ENCODE measurements around the gene TSPAN9. TPM values are rescaled to one million over a fixed set of nuclear protein-coding genes. Genes with fewer than 3 reads are reported as not detected.

TSPAN9 gene
- total and polyA plus RNA-seq, 4 donors: 17.4 to 62.9 (median 34.2) TPM

DNA sequence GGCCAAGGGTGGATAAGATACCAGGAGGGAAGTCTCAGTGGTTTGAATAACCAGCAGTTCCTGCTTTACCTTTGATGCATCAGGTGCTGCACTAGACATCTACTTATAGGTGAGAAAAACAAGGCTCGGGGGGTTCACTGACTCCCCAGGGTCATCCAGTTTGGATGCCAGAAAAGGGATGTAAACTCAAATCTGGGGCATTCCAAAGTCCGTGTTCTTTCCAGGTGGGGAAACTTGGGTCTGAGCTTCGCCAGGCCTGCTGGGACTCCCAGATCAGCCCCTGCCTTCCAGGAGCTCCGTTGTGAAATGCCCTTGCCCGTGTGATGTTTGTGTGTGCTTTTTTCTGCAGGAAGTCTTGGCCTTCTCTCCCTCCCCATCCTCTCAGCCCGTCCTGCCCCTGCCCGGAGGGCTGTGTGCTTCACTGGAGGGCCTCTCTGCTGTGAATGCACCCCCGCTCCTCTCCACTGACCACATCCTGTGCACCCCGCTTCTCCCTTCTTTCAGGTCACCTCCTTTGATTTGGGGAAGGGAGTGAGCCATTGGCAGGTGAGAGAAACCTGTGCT is 42.1 kb downstream of the TSPAN9 start:
- no peaks in the 10 kb centered on the region for H3K27me3 ChIP-seq (ENCODE audit: control insufficient read depth in 4 of 4, insufficient read depth in 4 of 4, low read length in 3 of 4)
- H3K27ac ChIP-seq (ENCODE audit: low read depth in 1 of 2, low read length in 2 of 2): peak overlapping the region; percentile 66 to 84
- peaks cover 0 to 3% (median 0%) of the 10 kb centered on the region in 4 donors for H3K36me3 ChIP-seq (ENCODE audit: control insufficient read depth in 4 of 4, insufficient read depth in 3 of 4, low read depth in 1 of 4, low read length in 3 of 4)
- TF ChIP-seq, protein P1, sequence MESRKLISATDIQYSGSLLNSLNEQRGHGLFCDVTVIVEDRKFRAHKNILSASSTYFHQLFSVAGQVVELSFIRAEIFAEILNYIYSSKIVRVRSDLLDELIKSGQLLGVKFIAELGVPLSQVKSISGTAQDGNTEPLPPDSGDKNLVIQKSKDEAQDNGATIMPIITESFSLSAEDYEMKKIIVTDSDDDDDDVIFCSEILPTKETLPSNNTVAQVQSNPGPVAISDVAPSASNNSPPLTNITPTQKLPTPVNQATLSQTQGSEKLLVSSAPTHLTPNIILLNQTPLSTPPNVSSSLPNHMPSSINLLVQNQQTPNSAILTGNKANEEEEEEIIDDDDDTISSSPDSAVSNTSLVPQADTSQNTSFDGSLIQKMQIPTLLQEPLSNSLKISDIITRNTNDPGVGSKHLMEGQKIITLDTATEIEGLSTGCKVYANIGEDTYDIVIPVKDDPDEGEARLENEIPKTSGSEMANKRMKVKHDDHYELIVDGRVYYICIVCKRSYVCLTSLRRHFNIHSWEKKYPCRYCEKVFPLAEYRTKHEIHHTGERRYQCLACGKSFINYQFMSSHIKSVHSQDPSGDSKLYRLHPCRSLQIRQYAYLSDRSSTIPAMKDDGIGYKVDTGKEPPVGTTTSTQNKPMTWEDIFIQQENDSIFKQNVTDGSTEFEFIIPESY (IDR thresholded peaks at IDR 0.05): no peak
- TF ChIP-seq FOXA1 (IDR thresholded peaks at IDR 0.05): no peak
- TF ChIP-seq HNF4A (conservative IDR thresholded peaks at IDR 0.05): peak; percentile 58 to 67
- no peak for TF ChIP-seq FOXA2 (IDR thresholded peaks at IDR 0.05)
- peak in 1 of 2 donors; percentile 5 for TF ChIP-seq RXRA (IDR thresholded peaks at IDR 0.05)
- no peak for TF ChIP-seq NR2F2 (IDR thresholded peaks at IDR 0.05)
- peak; percentile 44 for TF ChIP-seq SP1 (IDR thresholded peaks at IDR 0.05)
- TF ChIP-seq RAD21 (IDR thresholded peaks at IDR 0.05): peak in 1 of 2 donors; percentile 8
- TF ChIP-seq EGR1 (IDR thresholded peaks at IDR 0.05; ENCODE audit: low read depth in 2 of 2): no peak
- TF ChIP-seq, protein P2, sequence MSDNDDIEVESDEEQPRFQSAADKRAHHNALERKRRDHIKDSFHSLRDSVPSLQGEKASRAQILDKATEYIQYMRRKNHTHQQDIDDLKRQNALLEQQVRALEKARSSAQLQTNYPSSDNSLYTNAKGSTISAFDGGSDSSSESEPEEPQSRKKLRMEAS (IDR thresholded peaks at IDR 0.05): no peak
- TF ChIP-seq, protein P3, sequence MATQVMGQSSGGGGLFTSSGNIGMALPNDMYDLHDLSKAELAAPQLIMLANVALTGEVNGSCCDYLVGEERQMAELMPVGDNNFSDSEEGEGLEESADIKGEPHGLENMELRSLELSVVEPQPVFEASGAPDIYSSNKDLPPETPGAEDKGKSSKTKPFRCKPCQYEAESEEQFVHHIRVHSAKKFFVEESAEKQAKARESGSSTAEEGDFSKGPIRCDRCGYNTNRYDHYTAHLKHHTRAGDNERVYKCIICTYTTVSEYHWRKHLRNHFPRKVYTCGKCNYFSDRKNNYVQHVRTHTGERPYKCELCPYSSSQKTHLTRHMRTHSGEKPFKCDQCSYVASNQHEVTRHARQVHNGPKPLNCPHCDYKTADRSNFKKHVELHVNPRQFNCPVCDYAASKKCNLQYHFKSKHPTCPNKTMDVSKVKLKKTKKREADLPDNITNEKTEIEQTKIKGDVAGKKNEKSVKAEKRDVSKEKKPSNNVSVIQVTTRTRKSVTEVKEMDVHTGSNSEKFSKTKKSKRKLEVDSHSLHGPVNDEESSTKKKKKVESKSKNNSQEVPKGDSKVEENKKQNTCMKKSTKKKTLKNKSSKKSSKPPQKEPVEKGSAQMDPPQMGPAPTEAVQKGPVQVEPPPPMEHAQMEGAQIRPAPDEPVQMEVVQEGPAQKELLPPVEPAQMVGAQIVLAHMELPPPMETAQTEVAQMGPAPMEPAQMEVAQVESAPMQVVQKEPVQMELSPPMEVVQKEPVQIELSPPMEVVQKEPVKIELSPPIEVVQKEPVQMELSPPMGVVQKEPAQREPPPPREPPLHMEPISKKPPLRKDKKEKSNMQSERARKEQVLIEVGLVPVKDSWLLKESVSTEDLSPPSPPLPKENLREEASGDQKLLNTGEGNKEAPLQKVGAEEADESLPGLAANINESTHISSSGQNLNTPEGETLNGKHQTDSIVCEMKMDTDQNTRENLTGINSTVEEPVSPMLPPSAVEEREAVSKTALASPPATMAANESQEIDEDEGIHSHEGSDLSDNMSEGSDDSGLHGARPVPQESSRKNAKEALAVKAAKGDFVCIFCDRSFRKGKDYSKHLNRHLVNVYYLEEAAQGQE (IDR thresholded peaks at IDR 0.05): no peak
- TF ChIP-seq TAF1 (conservative IDR thresholded peaks at IDR 0.05): no peak
- no peak overlapping the region for H3K9ac ChIP-seq (ENCODE audit: low read depth in 1 of 2, low read length in 2 of 2)
- DNase-seq (ENCODE audit: low spot score): no peak
- no peak overlapping the region for H3K4me3 ChIP-seq (ENCODE audit: low read depth in 1 of 3, low read length in 3 of 3)
- 36% methylated on average over 9 of the region's 9 CpGs for WGBS
- H3K4me1 ChIP-seq (ENCODE audit: control insufficient read depth in 4 of 4, insufficient read depth in 4 of 4, low read length in 3 of 4): peaks cover 15 to 50% (median 37%) of the 10 kb centered on the region in 4 donors
- no peaks in the 10 kb centered on the region for H3K9me3 ChIP-seq (ENCODE audit: control insufficient read depth in 4 of 4, low read length in 3 of 4)

DNA sequence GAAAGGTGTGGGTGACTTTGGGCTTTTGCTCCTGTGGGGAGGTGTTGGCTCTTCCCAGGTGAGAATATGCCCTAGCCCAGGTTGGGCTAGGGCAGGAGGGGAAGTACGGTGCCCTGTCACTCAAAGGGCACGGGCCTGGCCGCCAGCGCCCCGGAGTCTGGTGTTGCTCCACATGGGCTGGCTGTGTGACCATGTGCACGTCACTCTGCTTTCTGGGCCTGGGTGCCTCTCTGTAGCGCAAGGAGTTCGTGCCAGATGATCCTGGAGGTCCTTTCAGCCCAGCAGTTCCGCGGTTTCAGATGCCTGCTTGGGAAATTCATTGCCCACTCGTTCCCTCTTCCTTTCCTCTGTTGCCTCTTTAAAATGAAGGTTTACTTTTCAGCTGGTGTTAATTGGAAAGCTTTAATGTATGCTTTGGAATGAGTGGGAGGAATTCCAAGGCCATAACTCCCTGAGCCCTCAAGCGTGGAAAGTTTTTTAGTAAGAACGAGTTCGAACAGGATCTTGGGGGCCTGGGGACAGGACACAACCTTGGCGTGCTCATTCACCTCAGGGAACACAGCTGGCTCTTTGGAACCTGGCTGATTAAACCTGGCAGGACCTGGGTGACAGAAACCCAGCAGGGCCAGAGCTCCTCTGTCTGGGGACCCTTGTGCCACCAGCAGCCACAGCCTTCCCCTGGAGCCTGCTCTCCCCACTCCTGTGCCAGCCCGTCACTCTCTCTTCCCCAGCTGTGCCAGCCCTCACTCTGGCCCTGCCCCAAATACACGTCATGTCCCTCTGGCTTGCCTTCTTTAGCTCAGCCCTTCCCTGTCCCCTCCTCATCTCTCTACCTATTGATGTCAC is 42.8 kb downstream of the TSPAN9 start:
- Histone ChIP-seq H3K9me3 (ENCODE audit: control insufficient read depth in 4 of 4, low read length in 3 of 4) (peaks cover 0 to 3% (median 0%) of the 10 kb centered on the region in 4 donors), H3K4me3 (ENCODE audit: low read depth in 1 of 3, low read length in 3 of 3) (no peak overlapping the region), H3K27ac (ENCODE audit: low read depth in 1 of 2, low read length in 2 of 2) (peak overlapping the region; percentile 66 to 84), H3K9ac (ENCODE audit: low read depth in 1 of 2, low read length in 2 of 2) (peak overlapping the region in 1 of 2 donors; percentile 8), H3K27me3 (ENCODE audit: control insufficient read depth in 4 of 4, insufficient read depth in 4 of 4, low read length in 3 of 4) (no peaks in the 10 kb centered on the region), H3K36me3 (ENCODE audit: control insufficient read depth in 4 of 4, insufficient read depth in 3 of 4, low read depth in 1 of 4, low read length in 3 of 4) (peaks cover 0 to 3% (median 0%) of the 10 kb centered on the region in 4 donors), H3K4me1 (ENCODE audit: control insufficient read depth in 4 of 4, insufficient read depth in 4 of 4, low read length in 3 of 4) (peaks cover 15 to 50% (median 37%) of the 10 kb centered on the region in 4 donors)
- WGBS: 31% methylated on average over 17 of the region's 17 CpGs
- no peak for DNase-seq (ENCODE audit: low spot score)
- TF ChIP-seq, protein P1 (IDR thresholded peaks at IDR 0.05): no peak
- TF ChIP-seq, protein P2 (IDR thresholded peaks at IDR 0.05): peak; percentile 29
- TF ChIP-seq JUND (IDR thresholded peaks at IDR 0.05): no peak
- TF ChIP-seq HNF4G (IDR thresholded peaks at IDR 0.05): no peak
- TF ChIP-seq, protein P4, sequence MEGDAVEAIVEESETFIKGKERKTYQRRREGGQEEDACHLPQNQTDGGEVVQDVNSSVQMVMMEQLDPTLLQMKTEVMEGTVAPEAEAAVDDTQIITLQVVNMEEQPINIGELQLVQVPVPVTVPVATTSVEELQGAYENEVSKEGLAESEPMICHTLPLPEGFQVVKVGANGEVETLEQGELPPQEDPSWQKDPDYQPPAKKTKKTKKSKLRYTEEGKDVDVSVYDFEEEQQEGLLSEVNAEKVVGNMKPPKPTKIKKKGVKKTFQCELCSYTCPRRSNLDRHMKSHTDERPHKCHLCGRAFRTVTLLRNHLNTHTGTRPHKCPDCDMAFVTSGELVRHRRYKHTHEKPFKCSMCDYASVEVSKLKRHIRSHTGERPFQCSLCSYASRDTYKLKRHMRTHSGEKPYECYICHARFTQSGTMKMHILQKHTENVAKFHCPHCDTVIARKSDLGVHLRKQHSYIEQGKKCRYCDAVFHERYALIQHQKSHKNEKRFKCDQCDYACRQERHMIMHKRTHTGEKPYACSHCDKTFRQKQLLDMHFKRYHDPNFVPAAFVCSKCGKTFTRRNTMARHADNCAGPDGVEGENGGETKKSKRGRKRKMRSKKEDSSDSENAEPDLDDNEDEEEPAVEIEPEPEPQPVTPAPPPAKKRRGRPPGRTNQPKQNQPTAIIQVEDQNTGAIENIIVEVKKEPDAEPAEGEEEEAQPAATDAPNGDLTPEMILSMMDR (IDR thresholded peaks at IDR 0.05; ENCODE audit: low read depth, low read length, missing input control): peak; percentile 9
- no peak for TF ChIP-seq EGR1 (IDR thresholded peaks at IDR 0.05; ENCODE audit: low read depth in 2 of 2)
- peak; percentile 5 to 66 for TF ChIP-seq RXRA (IDR thresholded peaks at IDR 0.05)
- TF ChIP-seq, protein P3 (IDR thresholded peaks at IDR 0.05): peak; percentile 35
- peak in 1 of 2 donors; percentile 45 for TF ChIP-seq HNF4A (conservative IDR thresholded peaks at IDR 0.05)

Measured in liver (tissue), 9 donors.